H1 (cell line): ENCODE measurements around the gene LRRC14B. TPM values are rescaled to one million over a fixed set of nuclear protein-coding genes. Genes with fewer than 3 reads are reported as not detected.

Source experiments
- polyA plus RNA-seq, 7 experiments: library from polyadenylated mRNA; depleted of rRNA in 3 of 7; stranded (reverse) in 5 of 7; unstranded in 2 of 7; fragments of >200 nt in 5 of 7; fragments of 200-250 nt in 2 of 7; gene quantifications; 1 replicate in 5 of 7; 2 replicates in 1 of 7; 4 replicates in 1 of 7; pipeline versions ENCODE4 v1.2.1 to v1.2.3, GENCODE V29; 2011 to 2013; ENCODE audit warnings: missing spikeins in 2 of 7, mixed read lengths in 2 of 7
- total RNA-seq: library from RNA; stranded (reverse); fragmentation: NEBNext Ultra II Directional; extraction: Animal tissue kit (Norgen Biotek cat#: 25700); gene quantifications from 2 replicates; pipeline ENCODE4 v1.2.1, GENCODE V29; 2021
- TF ChIP-seq, protein P1 (sequence below): IDR thresholded peaks from 2 replicates; pipeline ENCODE4 v1.6.1; 2012; ENCODE audit warnings: inconsistent platforms

The LRRC14B gene
- total and polyA plus RNA-seq, 2 of the 8 experiments (the other 6 are each of a cell fraction or from before 2014, with no cell fraction given) = not detected

DNA sequence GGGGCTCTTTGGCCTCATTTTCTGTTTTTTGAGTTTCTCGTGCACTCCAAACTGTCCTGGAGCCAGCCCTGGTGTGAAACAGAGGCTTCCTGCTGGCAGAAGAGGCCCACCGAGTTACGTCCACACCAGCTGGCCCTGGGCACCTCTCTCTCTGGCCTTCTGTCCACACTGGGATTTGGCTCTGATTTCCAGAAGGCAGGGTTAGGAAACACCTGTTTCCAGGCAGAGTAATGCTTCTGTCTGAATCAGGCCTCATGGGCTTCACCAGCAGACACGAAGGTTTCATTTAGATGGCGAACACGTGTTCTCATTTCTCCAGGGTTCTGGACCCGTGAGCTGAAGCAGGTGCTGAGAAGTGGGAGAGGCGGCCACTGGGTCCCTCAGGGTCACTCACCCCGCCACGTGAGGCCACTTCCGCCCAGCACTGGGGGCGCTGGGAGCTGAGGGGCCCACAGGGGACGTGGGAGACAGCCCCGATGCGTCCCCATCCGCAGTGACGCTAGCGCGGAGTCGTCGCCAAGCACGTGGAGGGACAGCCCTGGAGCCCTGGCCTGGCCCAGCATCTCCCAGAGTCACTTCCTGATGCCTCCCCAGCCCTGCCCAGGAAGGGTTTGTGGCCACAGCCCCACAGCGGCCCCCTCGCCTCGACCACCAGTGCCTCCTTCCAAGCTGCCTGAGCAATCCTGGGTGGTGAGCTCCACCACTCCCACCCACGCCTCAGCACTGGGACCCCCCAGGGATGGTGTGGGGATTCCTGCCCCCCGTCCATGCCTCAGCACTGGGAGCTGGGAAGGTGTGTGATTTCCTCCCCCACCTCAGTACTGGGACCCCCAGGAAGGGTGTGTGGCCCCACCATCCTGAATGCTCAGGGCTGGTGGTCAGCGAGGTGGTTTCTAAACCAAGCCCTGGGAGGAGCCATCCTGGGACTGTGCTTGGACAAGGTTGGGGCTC is 4.9 kb upstream of the LRRC14B start (continued):
- TF ChIP-seq, protein P1, sequence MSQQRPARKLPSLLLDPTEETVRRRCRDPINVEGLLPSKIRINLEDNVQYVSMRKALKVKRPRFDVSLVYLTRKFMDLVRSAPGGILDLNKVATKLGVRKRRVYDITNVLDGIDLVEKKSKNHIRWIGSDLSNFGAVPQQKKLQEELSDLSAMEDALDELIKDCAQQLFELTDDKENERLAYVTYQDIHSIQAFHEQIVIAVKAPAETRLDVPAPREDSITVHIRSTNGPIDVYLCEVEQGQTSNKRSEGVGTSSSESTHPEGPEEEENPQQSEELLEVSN = no peak
- TF ChIP-seq, all 59 proteins: peak for 0
